ENCODE measurements around the gene ADAM12.

ADAM12 gene

DNA sequence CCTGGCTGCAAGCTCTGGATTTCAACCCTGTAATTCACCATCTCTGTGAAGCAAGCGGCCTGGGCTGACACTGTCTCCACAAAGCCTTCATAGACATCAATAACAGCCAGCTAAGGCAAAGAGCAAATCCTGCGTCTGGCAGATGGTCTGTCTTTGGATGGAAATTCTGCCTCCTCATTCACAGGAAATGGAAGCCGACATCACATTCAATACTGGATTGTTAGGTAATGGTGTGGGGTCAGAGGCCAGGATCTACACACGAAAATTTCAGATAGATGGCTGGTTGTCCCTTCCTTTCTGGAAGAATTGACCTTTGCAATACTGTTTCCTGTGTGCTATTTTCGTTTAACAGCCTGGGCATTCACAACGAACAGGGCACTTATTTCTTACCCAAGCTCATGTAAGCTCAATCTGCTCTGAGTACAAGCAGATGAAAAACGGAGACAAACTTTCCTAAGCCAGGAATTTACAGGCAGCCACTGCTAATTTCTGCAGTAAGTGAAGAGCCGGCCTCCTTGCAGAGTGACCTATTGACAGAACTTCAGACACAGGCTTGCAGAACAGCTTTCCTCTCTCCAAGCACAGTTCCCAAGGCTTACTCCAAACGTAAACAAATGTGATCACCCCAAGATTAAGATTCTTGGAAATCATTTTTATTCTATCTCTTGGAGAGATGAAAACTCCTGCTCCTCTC is 3.1 kb upstream of the ADAM12 start:
- Histone ChIP-seq H3K79me2 (ENCODE audit: insufficient read depth, low read length) (no peaks in the 10 kb centered on the region), H3K27ac (ENCODE audit: low read length) (no peak overlapping the region), H4K20me1 (ENCODE audit: insufficient read depth, low read length) (no peaks in the 10 kb centered on the region), H3K36me3 (ENCODE audit: insufficient read depth, low read length) (no peaks in the 10 kb centered on the region), H3K4me2 (ENCODE audit: insufficient read depth, low read length) (no peak overlapping the region), H3K9me3 (ENCODE audit: insufficient read depth, low read length, severe bottlenecking) (peaks cover 4% of the 10 kb centered on the region), H2AFZ (ENCODE audit: low read depth, low read length) (no peak overlapping the region), H3K4me3 (ENCODE audit: low read depth in 1 of 2, low read length in 2 of 2) (no peak overlapping the region), H3K4me1 (ENCODE audit: insufficient read depth, low read length) (no peaks in the 10 kb centered on the region), H3K27me3 (ENCODE audit: insufficient read depth, low read length, poor library complexity) (no peaks in the 10 kb centered on the region), H3K9ac (ENCODE audit: low read depth, low read length) (no peak overlapping the region)
- TF ChIP-seq EZH2 (IDR thresholded peaks at IDR 0.05; ENCODE audit: borderline replicate concordance, low read depth, low read length, severe bottlenecking) (no peak), CTCF (IDR thresholded peaks at IDR 0.05; ENCODE audit: borderline replicate concordance, extremely low read depth, low read length, poor library complexity, severe bottlenecking) (no peak)
- ATAC-seq (ENCODE audit: insufficient read depth, low read depth) (no peak), DNase-seq (no peak)

- Histone ChIP-seq H3K79me2 (ENCODE audit: insufficient read depth, low read length) (no peaks in the 10 kb centered on the region), H3K4me3 (ENCODE audit: low read depth in 1 of 2, low read length in 2 of 2) (no peak overlapping the region), H3K27me3 (ENCODE audit: insufficient read depth, low read length, poor library complexity) (no peaks in the 10 kb centered on the region), H3K27ac (ENCODE audit: low read length) (no peak overlapping the region), H3K4me1 (ENCODE audit: insufficient read depth, low read length) (no peaks in the 10 kb centered on the region), H3K4me2 (ENCODE audit: insufficient read depth, low read length) (no peak overlapping the region), H3K9ac (ENCODE audit: low read depth, low read length) (no peak overlapping the region), H4K20me1 (ENCODE audit: insufficient read depth, low read length) (no peaks in the 10 kb centered on the region), H3K9me3 (ENCODE audit: insufficient read depth, low read length, severe bottlenecking) (peaks cover 4% of the 10 kb centered on the region), H3K36me3 (ENCODE audit: insufficient read depth, low read length) (no peaks in the 10 kb centered on the region), H2AFZ (ENCODE audit: low read depth, low read length) (no peak overlapping the region)
- DNase-seq = no peak
- ATAC-seq (ENCODE audit: insufficient read depth, low read depth) = no peak
- TF ChIP-seq EZH2 (IDR thresholded peaks at IDR 0.05; ENCODE audit: borderline replicate concordance, low read depth, low read length, severe bottlenecking) (no peak), CTCF (IDR thresholded peaks at IDR 0.05; ENCODE audit: borderline replicate concordance, extremely low read depth, low read length, poor library complexity, severe bottlenecking) (no peak)
Observed at GRCh38 chr10:126390324-126390723, 2.0 kb upstream of the ADAM12 start.

DNA sequence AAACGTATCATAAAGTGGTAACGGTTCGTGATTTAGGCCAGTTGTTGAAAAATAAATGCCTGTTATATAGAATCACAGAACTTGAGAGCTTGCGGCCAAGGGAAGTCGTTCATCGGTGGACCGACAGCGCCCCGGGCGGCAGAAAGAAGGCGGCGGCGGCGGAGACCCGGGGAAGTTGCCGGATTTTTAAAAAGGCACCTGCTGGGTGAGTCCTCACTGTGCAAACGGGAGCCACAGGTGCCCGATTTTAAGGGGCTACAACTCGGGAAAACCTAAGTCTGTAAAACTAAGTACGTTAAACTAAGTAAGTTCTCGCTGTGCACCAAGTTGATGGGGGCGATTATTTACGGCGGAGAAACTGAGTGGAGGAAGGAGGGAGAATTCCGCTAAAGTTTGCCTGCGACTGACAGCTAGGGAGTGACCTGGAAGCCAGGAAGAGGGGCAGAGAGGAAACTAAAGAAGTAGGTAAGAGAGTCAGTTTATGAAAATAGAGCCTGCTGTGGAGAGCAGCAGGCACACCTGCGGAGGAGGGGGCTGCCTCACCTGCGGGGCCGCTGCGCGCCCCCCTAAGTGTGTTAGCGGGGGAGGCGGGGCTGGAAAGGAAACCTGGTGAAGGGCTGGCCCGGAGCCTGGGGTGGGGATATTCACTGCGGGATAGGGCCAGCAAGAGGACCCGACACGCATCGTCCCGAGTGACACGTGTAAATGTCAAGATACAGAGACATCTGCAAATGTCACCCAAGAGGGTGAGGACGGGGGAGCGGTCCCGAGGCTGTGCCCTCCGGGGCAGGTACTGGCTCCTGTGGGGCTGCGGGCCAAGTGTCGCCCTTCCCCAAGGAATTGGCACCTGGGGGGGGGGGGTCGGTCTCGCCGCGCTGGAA is 996 bp downstream of the ADAM12 start:
- Histone ChIP-seq H3K79me2 (ENCODE audit: insufficient read depth, low read length) (no peaks in the 10 kb centered on the region), H3K9ac (ENCODE audit: low read depth, low read length) (no peak overlapping the region), H4K20me1 (ENCODE audit: insufficient read depth, low read length) (no peaks in the 10 kb centered on the region), H3K9me3 (ENCODE audit: insufficient read depth, low read length, severe bottlenecking) (peaks cover 4% of the 10 kb centered on the region), H3K4me2 (ENCODE audit: insufficient read depth, low read length) (no peak overlapping the region), H2AFZ (ENCODE audit: low read depth, low read length) (no peak overlapping the region), H3K36me3 (ENCODE audit: insufficient read depth, low read length) (no peaks in the 10 kb centered on the region), H3K27ac (ENCODE audit: low read length) (no peak overlapping the region), H3K27me3 (ENCODE audit: insufficient read depth, low read length, poor library complexity) (no peaks in the 10 kb centered on the region), H3K4me1 (ENCODE audit: insufficient read depth, low read length) (no peaks in the 10 kb centered on the region), H3K4me3 (ENCODE audit: low read depth in 1 of 2, low read length in 2 of 2) (no peak overlapping the region)
- DNase-seq (no peak), ATAC-seq (ENCODE audit: insufficient read depth, low read depth) (no peak)
- TF ChIP-seq CTCF (IDR thresholded peaks at IDR 0.05; ENCODE audit: borderline replicate concordance, extremely low read depth, low read length, poor library complexity, severe bottlenecking) (no peak), EZH2 (IDR thresholded peaks at IDR 0.05; ENCODE audit: borderline replicate concordance, low read depth, low read length, severe bottlenecking) (no peak)
